GM19455 (cell line): ENCODE results near the gene CALML4.
"Not testable (repeated sequence)": the region's sequence is repeated elsewhere in the genome, so short reads cannot be mapped to it uniquely, and the experiment has no call there.

Experiments used
- ATAC-seq: cut with Tn5 transposase; IDR thresholded peaks from one replicate; pipeline ENCODE4 v1.9.1; 2021; ENCODE audit not compliant: unreplicated experiment

Gene CALML4

GRCh38 chr15:68204776-68205557, at the start of gene CALML4:
TSS of gene CALML4 (minus strand) at chr15:68205332. CDS start at chr15:68205247, 85 bp downstream.
- ATAC-seq: no peak

GRCh38 chr15:68252925-68253534, 47.9 kb upstream of the CALML4 start:
- no peak for ATAC-seq

- no peak for ATAC-seq
Observed at GRCh38 chr15:68249058-68249713, 44.1 kb upstream of the CALML4 start.

GRCh38 chr15:68244235-68244634, 39.1 kb upstream of the CALML4 start:
- no peak for ATAC-seq

- ATAC-seq: no peak
Observed at GRCh38 chr15:68241088-68241935, 36.2 kb upstream of the CALML4 start.

- no peak for ATAC-seq
Observed at GRCh38 chr15:68239025-68239424, 33.9 kb upstream of the CALML4 start.

DNA sequence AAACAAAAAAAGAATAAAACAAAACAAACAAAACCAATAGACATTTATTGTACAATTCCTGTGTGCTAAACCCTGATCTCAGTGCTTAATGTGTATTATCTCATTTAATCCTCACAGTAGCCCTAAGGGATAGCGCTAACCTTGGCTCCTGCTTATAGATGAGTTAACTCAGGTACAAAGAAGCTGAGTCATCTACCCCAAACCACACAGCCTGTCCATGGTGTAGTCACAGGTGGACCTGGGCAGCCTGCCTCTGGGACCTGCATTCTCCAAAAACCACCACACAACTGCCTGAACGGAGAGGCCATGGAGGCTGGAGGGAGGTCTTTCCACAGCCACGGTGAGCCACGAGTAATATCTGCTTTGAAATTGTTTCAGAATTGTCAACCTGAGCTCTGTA, 29.9 kb upstream of the CALML4 start:
- ATAC-seq: no peak

DNA sequence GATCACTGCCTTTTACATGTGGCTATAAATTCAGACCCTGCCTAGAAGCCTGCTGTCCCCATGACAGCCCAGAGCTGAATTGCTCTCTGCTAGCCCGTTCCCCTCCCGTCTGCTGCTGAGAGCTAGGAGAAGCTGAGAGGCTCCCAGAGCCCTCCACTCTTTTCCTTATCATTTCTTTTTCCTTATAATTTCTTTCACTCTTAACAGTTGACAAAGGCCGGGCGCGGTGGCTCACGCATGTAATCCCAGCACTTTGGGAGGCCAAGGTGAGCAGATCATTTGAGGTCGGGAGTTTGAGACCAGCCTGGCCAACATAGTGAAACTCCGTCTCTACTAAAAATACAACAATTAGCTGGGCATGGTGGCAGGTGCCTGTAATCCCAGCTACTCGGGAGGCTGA, 29.4 kb upstream of the CALML4 start:
- ATAC-seq: not testable (repeated sequence)

DNA sequence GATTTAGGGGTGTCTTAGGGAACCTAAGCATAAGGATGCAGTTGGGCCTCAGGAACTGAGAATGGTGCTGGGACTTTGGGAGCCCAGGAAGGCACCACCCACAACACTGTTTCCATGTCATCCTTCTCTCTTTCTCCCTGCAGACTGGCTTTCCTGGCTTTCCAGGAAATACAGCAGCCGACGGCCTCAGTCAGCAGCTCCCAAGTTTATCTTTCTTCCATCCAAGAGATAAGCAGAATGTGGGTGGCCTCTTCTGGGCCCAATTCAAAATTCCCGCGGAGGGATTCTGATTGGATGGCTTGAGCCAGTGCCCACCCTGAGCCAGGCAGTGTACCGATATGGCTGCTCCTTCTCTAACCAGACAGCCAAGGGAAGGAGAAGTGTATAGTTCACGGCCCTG, 28.9 kb upstream of the CALML4 start:
- no peak for ATAC-seq

GRCh38 chr15:68232937-68233336, 27.8 kb upstream of the CALML4 start:
- no peak for ATAC-seq

- no peak for ATAC-seq
Observed at GRCh38 chr15:68232449-68232848, 27.3 kb upstream of the CALML4 start.

GRCh38 chr15:68231102-68231818, 26.1 kb upstream of the CALML4 start:
- ATAC-seq: no peak

DNA sequence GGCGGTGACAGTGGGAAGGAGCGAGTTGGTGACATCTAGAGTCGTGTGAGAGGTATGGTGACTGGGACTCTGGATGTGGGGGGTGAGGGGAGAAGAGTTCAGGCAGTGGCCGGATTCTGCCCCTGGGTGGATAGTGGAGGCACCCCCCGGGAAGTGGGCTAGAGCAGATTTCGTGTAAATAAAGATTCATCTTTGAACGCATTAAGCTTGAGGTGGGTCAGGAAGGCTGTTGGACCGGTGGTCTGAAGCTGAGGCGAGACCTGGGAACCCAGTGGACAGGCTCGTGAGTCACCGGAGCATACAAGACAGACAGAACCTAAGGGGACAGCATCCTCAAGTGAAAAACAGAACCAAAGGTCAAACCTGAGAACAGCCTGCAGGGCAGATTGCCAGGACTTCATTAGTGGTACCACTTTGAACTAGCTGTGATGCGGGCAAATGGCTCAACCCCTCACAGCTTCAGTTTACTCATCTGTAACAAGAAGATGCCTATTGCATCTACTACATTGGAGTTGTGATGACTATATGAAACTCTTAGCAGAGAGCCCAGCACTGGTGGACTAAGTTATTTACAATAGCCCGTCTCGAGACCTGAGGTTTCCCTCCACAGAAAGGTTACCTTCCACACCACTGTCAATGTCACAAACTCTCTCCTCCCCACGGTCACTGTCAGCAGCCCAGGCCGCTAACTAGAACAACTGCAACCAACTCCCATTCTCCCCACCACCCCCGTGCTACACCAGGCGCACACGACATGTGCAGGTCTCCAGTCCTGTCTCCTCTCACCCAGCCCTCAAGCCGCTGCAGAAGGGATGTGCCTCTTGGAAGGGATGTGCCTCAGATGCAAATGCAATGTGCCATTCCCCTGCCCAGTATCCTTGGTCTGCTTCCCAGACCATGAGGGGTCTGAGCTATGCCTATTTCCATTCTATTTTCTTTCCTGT, 25.3 kb upstream of the CALML4 start:
- ATAC-seq: peak; percentile 32

- ATAC-seq: peak; percentile 80
Observed at GRCh38 chr15:68229386-68230156, 24.4 kb upstream of the CALML4 start, which contains the start of gene CLN6. TSS of gene CLN6 (minus strand) at chr15:68229728. CDS start at chr15:68229584, 144 bp downstream.

GRCh38 chr15:68228971-68229385, 23.8 kb upstream of the CALML4 start:
- ATAC-seq: peak; percentile 18

DNA sequence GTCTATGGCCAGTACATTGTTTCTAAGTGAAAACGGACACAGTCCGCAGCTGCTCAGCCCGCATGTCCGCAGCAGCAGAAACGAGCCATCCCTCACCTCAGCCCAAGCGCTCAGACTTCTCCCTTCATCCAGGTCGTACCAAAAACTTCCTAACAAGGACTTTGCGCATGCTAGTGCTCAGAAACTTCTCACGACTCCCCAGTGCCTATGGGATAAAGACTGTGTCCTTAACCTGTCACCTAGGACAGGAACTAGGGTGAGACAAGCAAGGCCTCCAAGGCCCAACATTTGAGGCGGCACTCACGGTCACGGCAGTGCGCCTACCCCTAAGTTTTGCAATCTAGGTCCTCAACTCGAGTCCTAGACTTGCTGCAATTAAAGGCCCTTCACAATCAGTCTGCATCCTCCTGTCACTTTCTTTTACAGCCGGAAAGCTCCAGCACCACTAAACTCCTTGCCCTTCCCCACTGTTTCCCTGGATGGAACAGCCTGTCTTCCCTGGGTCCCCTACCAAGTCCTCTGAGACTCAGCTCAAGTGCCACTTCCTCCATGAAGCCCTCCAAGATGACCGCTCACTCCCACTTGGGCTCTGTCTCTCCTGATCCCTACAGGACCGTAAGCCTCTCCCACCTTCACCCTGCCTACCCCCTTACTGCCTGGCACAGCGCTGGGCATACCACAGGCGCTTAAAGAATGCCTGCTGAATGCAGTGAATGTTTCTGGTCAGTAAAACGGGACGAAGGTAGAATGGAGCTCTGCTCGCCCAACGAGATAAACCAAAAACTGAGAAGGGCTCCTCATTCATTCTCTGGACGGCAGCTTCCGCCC, 23.2 kb upstream of the CALML4 start:
- no peak for ATAC-seq

GRCh38 chr15:68227643-68228142, 22.6 kb upstream of the CALML4 start:
- ATAC-seq: no peak
